Anterior cingulate cortex (tissue), 58 donors: Measurements from ENCODE around the gene LMX1A.

Experiments
- DNase-seq, 58 donors: peaks; one replicate each; lab custom pipeline; 2025; lab: John Stamatoyannopoulos, UW

Gene LMX1A

GRCh38 chr1:165228111-165228655 lies 128.3 kb downstream of the LMX1A start:
- DNase-seq: no peak

GRCh38 chr1:165226326-165226725 lies 130.2 kb downstream of the LMX1A start:
- peak in 3 of 58 donors; percentile 2 to 13 (median 3) for DNase-seq

GRCh38 chr1:165225650-165226049 lies 130.9 kb downstream of the LMX1A start:
- no peak for DNase-seq

GRCh38 chr1:165225062-165225461 lies 131.5 kb downstream of the LMX1A start:
- DNase-seq: no peak

GRCh38 chr1:165224504-165224903 lies 132.0 kb downstream of the LMX1A start:
- DNase-seq: no peak

GRCh38 chr1:165222580-165222979 lies 133.9 kb downstream of the LMX1A start:
- no peak for DNase-seq

GRCh38 chr1:165218731-165219130 lies 137.8 kb downstream of the LMX1A start:
- no peak for DNase-seq

- DNase-seq: no peak
Measured at GRCh38 chr1:165217958-165218357, 138.6 kb downstream of the LMX1A start.

GRCh38 chr1:165216254-165216653 lies 140.3 kb downstream of the LMX1A start:
- no peak for DNase-seq

GRCh38 chr1:165215676-165216075 lies 140.8 kb downstream of the LMX1A start:
- DNase-seq: no peak

GRCh38 chr1:165212229-165212628 lies 144.3 kb downstream of the LMX1A start:
- no peak for DNase-seq

- no peak for DNase-seq
Measured at GRCh38 chr1:165207853-165208515, 148.5 kb downstream of the LMX1A start.

GRCh38 chr1:165205145-165205544 lies 151.4 kb downstream of the LMX1A start:
- DNase-seq: no peak

- DNase-seq: no peak
Measured at GRCh38 chr1:165204548-165204947, 152.0 kb downstream of the LMX1A start.

GRCh38 chr1:165191087-165191486 lies 165.4 kb downstream of the LMX1A start:
- DNase-seq: no peak

GRCh38 chr1:165189913-165190312 lies 166.6 kb downstream of the LMX1A start:
- no peak for DNase-seq

- no peak for DNase-seq
Measured at GRCh38 chr1:165189011-165189410, 167.5 kb downstream of the LMX1A start.

- no peak for DNase-seq
Measured at GRCh38 chr1:165187031-165188009, 169.2 kb downstream of the LMX1A start.

- no peak for DNase-seq
Measured at GRCh38 chr1:165185161-165185889, 171.2 kb downstream of the LMX1A start.

GRCh38 chr1:165182975-165183374 lies 173.5 kb downstream of the LMX1A start:
- no peak for DNase-seq

GRCh38 chr1:165179306-165179705 lies 177.2 kb downstream of the LMX1A start:
- no peak for DNase-seq
